MCF 10A (cell line): ENCODE data around the gene PPP1R3G. TPM values are rescaled to one million over a fixed set of nuclear protein-coding genes. Genes with fewer than 3 reads are reported as not detected.

Experiments used
- BruUV-seq: library from RNA; stranded (reverse); fragments of 400-500 nt; replicated peaks from 2 replicates; lab custom pipeline; 2021; lab: Mats Ljungman, UMichigan
- CTCF ChIA-PET: fragments of 300-600 bp; sonication (Branson Sonifier 250); formaldehyde crosslinking; extraction: SDS; loops from one replicate; lab custom pipeline; 2021; ENCODE audit warnings: antibody characterized with exemption, inconsistent platforms; lab: Yijun Ruan, JAX
- POLR2A ChIA-PET: fragments of 300-600, 350-650 bp; sonication (Branson Sonifier 250); formaldehyde crosslinking; extraction: SDS; loops from one replicate; lab custom pipeline; 2020; ENCODE audit warnings: antibody characterized with exemption, inconsistent platforms; lab: Yijun Ruan, JAX
- DNase-seq: peaks from one replicate; pipeline ENCODE4 v3.0.0-alpha.2; 2018; ENCODE audit not compliant: unreplicated experiment
- H3K27ac Mint-ChIP-seq: one replicate; pipeline ENCODE4 v1.8.0; 2022; ENCODE audit warnings: mild to moderate bottlenecking, low read depth, mixed read lengths; ENCODE audit not compliant: unreplicated experiment
- H3K27me3 Mint-ChIP-seq: one replicate; pipeline ENCODE4 v1.8.0; 2022; ENCODE audit warnings: mixed read lengths; ENCODE audit not compliant: insufficient read depth, unreplicated experiment
- H3K36me3 Mint-ChIP-seq: one replicate; pipeline ENCODE4 v1.8.0; 2022; ENCODE audit warnings: mild to moderate bottlenecking, moderate library complexity, mixed read lengths; ENCODE audit not compliant: insufficient read depth, unreplicated experiment
- H3K4me1 Mint-ChIP-seq: one replicate; pipeline ENCODE4 v1.8.0; 2022; ENCODE audit warnings: mixed read lengths; ENCODE audit not compliant: insufficient read depth, unreplicated experiment
- H3K4me3 Mint-ChIP-seq: one replicate; pipeline ENCODE4 v1.8.0; 2022; ENCODE audit warnings: mild to moderate bottlenecking, moderate library complexity, mixed read lengths; ENCODE audit not compliant: unreplicated experiment
- H3K9me3 Mint-ChIP-seq: one replicate; pipeline ENCODE4 v1.8.0; 2022; ENCODE audit warnings: mixed read lengths; ENCODE audit not compliant: unreplicated experiment
- CTCF ChIP-seq: fragments of 200-600 bp; IDR thresholded peaks from one replicate; pipeline ENCODE4 v1.8.0; 2022; ENCODE audit warnings: antibody characterized with exemption, mild to moderate bottlenecking; ENCODE audit not compliant: unreplicated experiment
- intact Hi-C: fragments of 100-400 bp; cut with micrococcal nuclease; formaldehyde crosslinking; loops from 2 replicates; pipeline ENCODE4 v1.14.1; 2022
- total RNA-seq: library from RNA; stranded (reverse); gene quantifications from 2 replicates; pipeline ENCODE4 v1.2.3, GENCODE V29; 2022

The PPP1R3G gene
- total RNA-seq, 1 experiment from 2014 or later: 0.07 TPM

- no TSS peak for BruUV-seq
- no peak for DNase-seq
- Mint-ChIP-seq H3K4me3 (no peak overlapping the region), H3K27ac (no peak overlapping the region), H3K4me1 (peaks cover 5% of the 10 kb centered on the region), H3K27me3 (no peaks in the 10 kb centered on the region), H3K9me3 (no peaks in the 10 kb centered on the region), H3K36me3 (no peaks in the 10 kb centered on the region)
- intact Hi-C loops: no loop called here
- POLR2A ChIA-PET: no interaction called here
- no peak for TF ChIP-seq CTCF
- CTCF ChIA-PET: interaction anchor here (0.7 kb wide), 1 partner anchor 107 kb away, joined by 4 read pairs; no protein-coding TSS in a partner anchor
Observed at GRCh38 chr6:5102267-5102970, 17.3 kb downstream of the PPP1R3G start.

- peaks cover 7% of the 10 kb centered on the region for H3K36me3 Mint-ChIP-seq
- DNase-seq: no peak
- no TSS peak for BruUV-seq
- no peak for TF ChIP-seq CTCF
- no peak overlapping the region for H3K27ac Mint-ChIP-seq
- intact Hi-C loops: no loop called here
- peaks cover 5% of the 10 kb centered on the region for H3K4me1 Mint-ChIP-seq
- ChIA-PET CTCF (interaction anchor here (0.6 kb wide), 1 partner anchor 10 kb away, joined by 5 read pairs; no protein-coding TSS in a partner anchor), POLR2A (no interaction called here)
- no peaks in the 10 kb centered on the region for H3K27me3 Mint-ChIP-seq
- H3K4me3 Mint-ChIP-seq: no peak overlapping the region
- no peaks in the 10 kb centered on the region for H3K9me3 Mint-ChIP-seq
Observed at GRCh38 chr6:5103250-5103649, 18.1 kb downstream of the PPP1R3G start.

- Mint-ChIP-seq H3K4me3 (no peak overlapping the region), H3K9me3 (no peaks in the 10 kb centered on the region), H3K36me3 (peaks cover 8% of the 10 kb centered on the region), H3K4me1 (peaks cover 3% of the 10 kb centered on the region), H3K27ac (no peak overlapping the region), H3K27me3 (no peaks in the 10 kb centered on the region)
- ChIA-PET POLR2A (no interaction called here), CTCF (interaction anchor here (1.0 kb wide), 1 partner anchor 39 kb away, joined by 3 read pairs; no protein-coding TSS in a partner anchor)
- intact Hi-C loops: no loop called here
- no peak for DNase-seq
- no TSS peak for BruUV-seq
- no peak for TF ChIP-seq CTCF
Observed at GRCh38 chr6:5104667-5105066, 19.5 kb downstream of the PPP1R3G start.

GRCh38 chr6:5105146-5105545 is 20.0 kb downstream of the PPP1R3G start:
- no peak for TF ChIP-seq CTCF
- Mint-ChIP-seq H3K27me3 (no peaks in the 10 kb centered on the region), H3K4me1 (no peaks in the 10 kb centered on the region), H3K36me3 (peaks cover 8% of the 10 kb centered on the region), H3K4me3 (no peak overlapping the region), H3K27ac (no peak overlapping the region), H3K9me3 (no peaks in the 10 kb centered on the region)
- DNase-seq: no peak
- ChIA-PET CTCF (interaction anchor here (0.8 kb wide), 1 partner anchor 38 kb away, joined by 5 read pairs; no protein-coding TSS in a partner anchor), POLR2A (no interaction called here)
- no TSS peak for BruUV-seq
- intact Hi-C loops: no loop called here
